Activated CD8-positive, alpha-beta memory T cell treated with anti-CD3 and anti-CD28 coated beads, Interleukin-2, amount 10 ng/mL, durations not matched to agents 7 days and 5 days (primary cell): Measurements from ENCODE around the gene JMJD1C. TPM values are rescaled to one million over a fixed set of nuclear protein-coding genes. Genes with fewer than 3 reads are reported as not detected.

Experiments
- ATAC-seq: fragments of 150-1000 bp; cut with Tn5 transposase; one replicate; pipeline ENCODE4 v1.10.0; 2021; ENCODE audit warnings: moderate library complexity
- CTCF ChIA-PET: fragments of 350-600 bp; sonication (Branson Sonifier 250); formaldehyde crosslinking; loops from one replicate; lab custom pipeline; 2021; ENCODE audit warnings: antibody characterized with exemption; lab: Charles Lee
- DNase-seq: peaks from one replicate; pipeline ENCODE4 v3.0.0-alpha.2; 2020
- H3K27ac Mint-ChIP-seq: one replicate; pipeline ENCODE4 v1.8.0; 2021; ENCODE audit warnings: mild to moderate bottlenecking, mixed read lengths
- H3K27me3 Mint-ChIP-seq: one replicate; pipeline ENCODE4 v1.8.0; 2021; ENCODE audit warnings: mixed read lengths
- H3K36me3 Mint-ChIP-seq: one replicate; pipeline ENCODE4 v1.8.0; 2021; ENCODE audit warnings: mild to moderate bottlenecking, mixed read lengths
- H3K4me1 Mint-ChIP-seq: one replicate; pipeline ENCODE4 v1.8.0; 2021; ENCODE audit warnings: mixed read lengths
- H3K4me3 Mint-ChIP-seq: one replicate; pipeline ENCODE4 v1.8.0; 2021; ENCODE audit warnings: mild to moderate bottlenecking, moderate library complexity, mixed read lengths
- H3K9me3 Mint-ChIP-seq: one replicate; pipeline ENCODE4 v1.8.0; 2022; ENCODE audit warnings: low read depth, mixed read lengths
- total RNA-seq, 2 experiments: library from RNA; stranded (reverse); gene quantifications; one replicate each; pipeline ENCODE4 v1.2.3, GENCODE V29; 2021

Gene JMJD1C
- total RNA-seq, 2 experiments from 2014 or later = 55.7 to 87.6 TPM

DNA sequence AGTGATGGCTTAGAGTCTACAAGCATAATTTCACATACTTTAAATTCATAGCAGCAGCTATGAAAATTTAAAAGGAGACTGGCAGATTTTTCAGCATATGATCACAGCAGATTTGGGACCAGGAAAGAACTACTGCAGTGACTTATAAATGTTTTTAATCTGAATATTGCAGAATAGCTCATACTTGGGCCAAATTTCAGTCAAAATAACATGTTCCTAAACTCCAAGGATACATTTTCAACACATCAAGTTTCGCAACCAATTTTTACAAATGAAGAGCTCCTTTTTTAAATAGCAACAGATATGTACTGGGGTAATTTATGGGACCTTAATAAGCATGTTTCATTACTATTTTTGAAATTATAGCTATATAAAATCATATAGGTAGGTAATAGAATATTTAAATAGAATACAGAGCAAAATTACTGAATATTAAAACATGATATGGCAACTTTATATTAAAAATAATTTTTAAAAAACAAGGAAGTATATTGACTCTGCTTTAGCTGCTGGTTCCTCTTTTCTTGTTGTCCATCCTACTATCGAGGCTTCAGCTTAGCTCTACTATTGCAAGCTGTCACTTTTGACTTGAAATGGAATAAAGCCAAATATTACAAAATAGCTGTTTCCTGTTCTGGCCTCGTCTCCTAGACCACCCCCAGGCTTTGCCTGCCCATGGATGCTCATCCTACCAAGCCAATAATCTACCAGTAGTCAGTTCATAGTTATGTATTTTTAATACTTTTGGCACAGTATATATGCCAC, 209.6 kb downstream of the JMJD1C start:
- CTCF ChIA-PET = interaction anchor here (1.2 to 2.6 kb wide), 2 partner anchors 11 to 12 kb away, joined by 4 to 12 read pairs; no protein-coding TSS in a partner anchor
- Mint-ChIP-seq H3K4me3 (no peak overlapping the region), H3K9me3 (peaks cover 2% of the 10 kb centered on the region), H3K27me3 (no peaks in the 10 kb centered on the region), H3K36me3 (peaks cover 57% of the 10 kb centered on the region), H3K4me1 (peaks cover 51% of the 10 kb centered on the region), H3K27ac (no peak overlapping the region)
- ATAC-seq = no peak
- DNase-seq = no peak

DNA sequence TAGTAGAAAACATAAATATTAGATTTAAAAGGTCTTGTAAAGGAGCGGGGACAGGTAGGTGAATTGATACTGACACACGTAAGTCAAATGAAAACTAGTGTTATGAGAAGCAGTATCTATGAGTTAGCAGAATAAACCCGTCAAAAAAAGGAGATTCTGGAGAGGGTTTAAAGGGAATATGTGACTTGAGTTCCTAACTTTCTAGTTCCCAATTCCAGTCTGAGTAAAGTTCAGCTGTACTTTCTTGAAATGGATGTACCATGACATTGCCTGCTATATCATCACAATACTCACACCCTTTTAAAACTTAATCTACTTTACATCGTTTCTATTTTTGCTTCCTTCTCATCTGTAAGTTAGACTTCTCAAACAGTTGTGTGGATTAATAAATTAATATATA, 210.5 kb downstream of the JMJD1C start:
- CTCF ChIA-PET = interaction anchor here (1.2 to 2.6 kb wide), 2 partner anchors 11 to 12 kb away, joined by 4 to 12 read pairs; no protein-coding TSS in a partner anchor
- DNase-seq (no peak), ATAC-seq (no peak)
- Mint-ChIP-seq H3K9me3 (peaks cover 2% of the 10 kb centered on the region), H3K4me3 (no peak overlapping the region), H3K36me3 (peaks cover 51% of the 10 kb centered on the region), H3K27me3 (no peaks in the 10 kb centered on the region), H3K27ac (no peak overlapping the region), H3K4me1 (peaks cover 46% of the 10 kb centered on the region)

DNA sequence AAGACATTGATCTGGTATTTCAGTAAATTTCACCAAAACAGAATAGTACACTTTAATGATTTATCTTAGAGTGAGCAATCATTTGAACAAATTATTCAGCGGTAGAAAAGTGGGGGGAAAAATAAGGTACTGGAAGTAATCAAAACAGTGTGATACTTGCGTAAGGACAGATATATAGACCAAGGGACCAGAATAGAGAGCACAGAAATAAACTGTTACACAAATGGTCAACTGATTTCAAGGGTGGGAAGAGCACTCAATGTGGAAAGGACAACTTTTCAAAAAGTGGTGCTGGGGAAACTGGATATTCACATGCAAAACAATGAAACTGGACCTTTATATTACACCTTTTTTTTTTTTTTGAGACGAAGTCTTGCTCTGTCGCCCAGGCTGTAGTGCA, 212.7 kb downstream of the JMJD1C start:
- H3K4me1 Mint-ChIP-seq = peaks cover 25% of the 10 kb centered on the region
- H3K9me3 Mint-ChIP-seq = peaks cover 2% of the 10 kb centered on the region
- no peaks in the 10 kb centered on the region for H3K27me3 Mint-ChIP-seq
- CTCF ChIA-PET = interaction anchor here (1.0 kb wide), 1 partner anchor 28 kb away, joined by 3 read pairs; no protein-coding TSS in a partner anchor
- ATAC-seq (no peak), DNase-seq (no peak)
- H3K36me3 Mint-ChIP-seq = peaks cover 42% of the 10 kb centered on the region
- H3K27ac Mint-ChIP-seq = no peak overlapping the region
- H3K4me3 Mint-ChIP-seq = no peak overlapping the region

DNA sequence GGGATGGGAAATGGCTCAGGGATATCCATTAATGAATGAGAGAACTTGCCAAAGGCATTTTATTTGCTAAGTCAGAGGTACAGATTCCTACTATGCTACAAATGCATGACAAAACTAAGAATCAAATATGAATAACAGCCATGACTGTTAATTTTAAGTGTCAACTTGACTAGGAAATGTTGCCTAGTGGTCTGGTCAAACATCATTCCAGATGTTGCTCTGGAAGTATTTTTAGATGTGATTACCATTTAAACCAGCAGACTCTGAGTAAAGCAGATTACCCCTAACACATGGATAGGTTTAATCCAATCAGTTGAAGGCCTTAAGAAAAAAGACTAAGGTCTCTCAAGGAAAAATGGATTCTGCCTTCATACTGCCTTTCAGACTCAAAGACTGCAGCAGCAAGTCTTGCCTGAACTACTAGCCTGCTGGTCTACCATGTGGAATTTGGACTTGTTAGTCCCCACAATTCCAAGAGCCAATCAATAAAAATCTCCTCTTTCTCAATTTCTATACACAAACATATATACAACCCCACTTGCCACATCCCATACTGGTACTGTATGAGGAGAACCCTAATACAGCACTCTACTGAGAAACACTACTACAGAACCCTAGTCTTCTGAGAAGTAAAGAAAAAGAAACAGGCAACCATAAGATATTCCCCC, 213.5 kb downstream of the JMJD1C start:
- Mint-ChIP-seq H3K27me3 (no peaks in the 10 kb centered on the region), H3K4me3 (no peak overlapping the region), H3K27ac (no peak overlapping the region), H3K9me3 (peaks cover 2% of the 10 kb centered on the region), H3K4me1 (peaks cover 21% of the 10 kb centered on the region), H3K36me3 (peaks cover 43% of the 10 kb centered on the region)
- ATAC-seq (no peak), DNase-seq (no peak)
- CTCF ChIA-PET = interaction anchor here (1.0 kb wide), 1 partner anchor 27 kb away, joined by 3 read pairs; no protein-coding TSS in a partner anchor

GRCh38 chr10:63250032-63250431, 215.7 kb downstream of the JMJD1C start:
- H3K4me1 Mint-ChIP-seq = peaks cover 27% of the 10 kb centered on the region
- no peak overlapping the region for H3K4me3 Mint-ChIP-seq
- H3K36me3 Mint-ChIP-seq = peaks cover 48% of the 10 kb centered on the region
- no peak for ATAC-seq
- H3K27ac Mint-ChIP-seq = no peak overlapping the region
- no peak for DNase-seq
- CTCF ChIA-PET = interaction anchor here (0.7 kb wide), 1 partner anchor 104 kb away, joined by 3 read pairs; no protein-coding TSS in a partner anchor
- H3K27me3 Mint-ChIP-seq = no peaks in the 10 kb centered on the region
- H3K9me3 Mint-ChIP-seq = peaks cover 6% of the 10 kb centered on the region

DNA sequence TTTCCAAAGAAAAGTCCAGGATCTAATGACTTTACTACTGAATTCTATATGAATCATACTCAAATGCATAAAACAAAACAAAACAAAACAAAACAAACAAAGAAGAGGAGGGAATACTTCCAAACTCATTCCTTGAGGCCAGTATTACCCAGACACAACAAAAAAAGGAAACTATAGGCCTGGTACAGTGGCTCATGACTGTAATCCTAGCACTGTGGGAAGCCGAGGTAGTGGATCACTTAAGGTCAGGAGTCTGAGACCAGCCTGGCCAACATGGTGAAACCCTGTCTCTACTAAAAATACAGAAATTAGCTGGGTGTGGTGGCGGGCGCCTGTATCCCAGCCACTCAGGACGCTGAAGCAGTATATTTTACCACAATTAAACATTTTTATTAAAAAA, 218.0 kb downstream of the JMJD1C start:
- H3K4me1 Mint-ChIP-seq = peaks cover 37% of the 10 kb centered on the region
- H3K36me3 Mint-ChIP-seq = peaks cover 46% of the 10 kb centered on the region
- peaks cover 6% of the 10 kb centered on the region for H3K9me3 Mint-ChIP-seq
- DNase-seq (no peak), ATAC-seq (no peak)
- H3K4me3 Mint-ChIP-seq = no peak overlapping the region
- CTCF ChIA-PET = interaction anchor here (0.7 kb wide), 1 partner anchor 248 kb away, joined by 3 read pairs; no protein-coding TSS in a partner anchor
- no peaks in the 10 kb centered on the region for H3K27me3 Mint-ChIP-seq
- no peak overlapping the region for H3K27ac Mint-ChIP-seq

DNA sequence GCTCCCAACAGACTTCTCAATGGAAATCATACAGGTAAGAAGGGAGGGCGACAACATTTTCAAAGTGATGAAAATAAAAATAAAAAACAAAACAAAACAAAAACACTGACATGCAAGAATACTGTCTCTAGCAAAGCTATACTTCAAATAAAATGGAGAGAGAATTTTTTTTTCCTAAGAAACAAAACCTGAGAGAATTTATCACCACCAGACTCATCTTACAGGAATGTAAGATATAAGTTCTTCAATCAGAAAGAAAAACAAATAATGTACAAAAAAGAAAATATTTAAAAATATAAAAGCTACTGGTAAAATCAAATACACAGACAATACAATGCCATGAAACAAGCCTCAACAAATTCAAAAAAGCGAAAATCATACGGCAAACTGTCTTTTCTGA, 219.4 kb downstream of the JMJD1C start:
- no peak overlapping the region for H3K4me3 Mint-ChIP-seq
- H3K4me1 Mint-ChIP-seq = peaks cover 43% of the 10 kb centered on the region

DNA sequence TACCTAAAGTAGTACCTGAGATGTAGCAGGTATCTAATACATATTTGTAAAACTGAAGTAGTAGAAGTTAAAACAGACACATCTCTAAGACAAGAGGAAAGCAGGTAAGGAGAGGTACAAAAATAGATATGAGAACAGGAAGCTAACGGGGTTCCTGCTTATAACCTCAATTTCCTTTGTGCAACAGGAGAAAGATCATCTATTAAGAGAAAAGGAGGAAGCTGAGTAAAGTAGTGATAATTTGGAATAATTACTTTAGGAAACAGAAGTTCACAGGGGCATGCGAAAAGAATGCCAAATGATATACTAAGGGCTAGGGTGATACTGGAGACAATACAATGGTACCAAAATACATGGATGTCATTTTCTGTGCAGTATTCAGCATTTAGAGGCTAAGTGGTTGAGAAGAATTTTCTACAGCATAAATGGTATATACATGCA, 223.9 kb downstream of the JMJD1C start:
- CTCF ChIA-PET = interaction anchor here (1.2 to 4.0 kb wide), 2 partner anchors 15 to 20 kb away, joined by 4 to 12 read pairs; no protein-coding TSS in a partner anchor
- Mint-ChIP-seq H3K4me1 (peaks cover 74% of the 10 kb centered on the region), H3K27me3 (no peaks in the 10 kb centered on the region), H3K9me3 (peaks cover 2% of the 10 kb centered on the region), H3K27ac (peak overlapping the region; percentile 88), H3K4me3 (peak overlapping the region; percentile 72), H3K36me3 (peaks cover 38% of the 10 kb centered on the region)
- DNase-seq = no peak
- ATAC-seq = peak; percentile 49

More for the DNA sequence above, 219.4 kb downstream of the JMJD1C start:
- Mint-ChIP-seq H3K9me3 (peaks cover 4% of the 10 kb centered on the region), H3K27ac (peak overlapping the region; percentile 21), H3K36me3 (peaks cover 39% of the 10 kb centered on the region), H3K27me3 (no peaks in the 10 kb centered on the region)
- no peak for DNase-seq
- no peak for ATAC-seq
- CTCF ChIA-PET = interaction anchor here (0.9 to 1.0 kb wide), 3 partner anchors 10 to 16 kb away, joined by 3 read pairs; no protein-coding TSS in a partner anchor

DNA sequence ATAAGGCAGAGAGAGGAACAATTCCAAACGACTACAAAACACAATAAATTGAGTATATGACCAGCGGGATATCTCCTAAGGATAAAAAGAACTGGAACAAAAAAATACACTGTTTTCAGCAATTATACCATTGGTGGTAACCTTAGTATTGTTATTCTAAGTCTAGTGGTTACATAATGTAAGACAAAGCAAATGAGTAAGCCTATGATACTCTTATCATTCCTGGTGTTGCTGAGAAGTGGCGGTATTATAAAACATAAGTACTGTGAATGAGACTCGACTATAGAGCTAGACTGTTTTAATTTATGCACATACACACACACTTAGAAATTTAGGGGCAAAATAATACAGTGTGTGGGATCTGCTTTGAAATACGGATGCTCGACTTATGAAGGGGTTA, 225.0 kb downstream of the JMJD1C start:
- H3K4me3 Mint-ChIP-seq = peak overlapping the region; percentile 57
- H3K4me1 Mint-ChIP-seq = peaks cover 71% of the 10 kb centered on the region
- no peaks in the 10 kb centered on the region for H3K27me3 Mint-ChIP-seq
- H3K36me3 Mint-ChIP-seq = peaks cover 29% of the 10 kb centered on the region
- peak overlapping the region; percentile 70 for H3K27ac Mint-ChIP-seq
- peaks cover 2% of the 10 kb centered on the region for H3K9me3 Mint-ChIP-seq
- CTCF ChIA-PET = interaction anchor here (1.2 kb wide), 1 partner anchor 19 kb away, joined by 4 read pairs; no protein-coding TSS in a partner anchor
- no peak for DNase-seq
- ATAC-seq = no peak

DNA sequence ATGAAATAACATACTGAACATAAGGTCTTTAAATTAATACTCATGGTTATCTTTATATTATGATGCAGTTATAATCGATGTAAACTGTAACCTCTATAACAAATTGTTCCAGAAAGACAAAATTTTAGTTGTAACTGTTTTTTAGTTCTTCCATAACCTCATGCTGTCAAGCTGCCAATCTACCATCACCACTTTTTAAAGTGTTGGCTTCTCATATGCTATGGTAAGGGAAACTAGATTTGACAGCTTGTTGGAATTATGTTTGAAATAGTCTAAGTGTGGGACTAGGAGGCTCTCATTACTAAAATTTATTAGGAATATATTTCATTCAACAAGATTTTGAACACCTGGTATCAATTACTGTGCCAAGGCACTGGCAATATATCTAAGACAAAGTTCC, 227.3 kb downstream of the JMJD1C start:
- no peaks in the 10 kb centered on the region for H3K27me3 Mint-ChIP-seq
- no peak overlapping the region for H3K4me3 Mint-ChIP-seq
- no peak for DNase-seq
- peaks cover 66% of the 10 kb centered on the region for H3K4me1 Mint-ChIP-seq
- no peak for ATAC-seq
- peaks cover 17% of the 10 kb centered on the region for H3K36me3 Mint-ChIP-seq
- no peak overlapping the region for H3K27ac Mint-ChIP-seq
- CTCF ChIA-PET = interaction anchor here (1.2 kb wide), 1 partner anchor 226 kb away, joined by 3 read pairs; no protein-coding TSS in a partner anchor
- no peaks in the 10 kb centered on the region for H3K9me3 Mint-ChIP-seq

GRCh38 chr10:63237396-63237795, 228.4 kb downstream of the JMJD1C start:
- Mint-ChIP-seq H3K36me3 (peaks cover 19% of the 10 kb centered on the region), H3K9me3 (no peaks in the 10 kb centered on the region), H3K27me3 (no peaks in the 10 kb centered on the region), H3K4me3 (no peak overlapping the region), H3K4me1 (peaks cover 63% of the 10 kb centered on the region), H3K27ac (peak overlapping the region; percentile 60)
- CTCF ChIA-PET = interaction anchor here (1.4 to 2.0 kb wide), 4 partner anchors 9 to 392 kb away, joined by 3 to 10 read pairs (median 4); no protein-coding TSS in a partner anchor
- ATAC-seq = no peak
- no peak for DNase-seq

DNA sequence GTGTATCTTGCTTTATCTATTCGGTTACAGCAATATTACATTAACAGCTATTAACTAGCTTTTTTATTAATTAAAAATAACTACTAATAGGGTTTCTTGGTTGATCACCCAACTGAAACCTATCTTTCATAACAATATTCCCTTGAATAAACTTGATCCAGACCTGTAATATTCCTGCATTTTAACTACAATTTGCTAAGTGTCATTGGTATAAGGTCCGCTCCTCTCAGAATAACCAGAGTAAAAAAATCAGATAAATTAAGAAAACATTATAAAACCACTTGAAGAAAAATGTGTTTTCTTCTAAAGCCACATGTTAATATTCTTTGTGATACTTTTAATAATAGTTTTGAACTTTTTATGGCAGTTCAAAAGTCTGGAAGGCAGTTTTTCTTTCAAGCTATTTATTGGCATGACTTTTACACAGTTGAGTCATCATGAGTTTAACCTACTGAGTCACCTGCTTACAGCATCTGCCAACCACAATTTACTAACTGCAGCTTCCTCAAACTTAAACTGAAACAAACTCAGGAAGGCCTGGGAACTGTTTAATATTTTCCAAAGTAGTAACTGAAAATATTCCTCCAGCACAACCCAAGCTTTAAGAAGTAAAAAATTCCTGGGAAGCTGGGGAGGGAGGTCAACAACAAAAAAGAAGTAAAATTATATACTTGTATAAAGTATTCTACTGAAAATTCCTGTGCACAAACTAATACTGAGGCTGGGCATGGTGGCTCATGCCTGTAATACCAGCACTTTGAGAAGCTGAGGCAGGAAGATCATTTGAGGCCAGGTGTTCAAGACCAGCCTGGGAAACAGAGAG, 229.5 kb downstream of the JMJD1C start:
- peak; percentile 93 for ATAC-seq
- Mint-ChIP-seq H3K4me1 (peaks cover 55% of the 10 kb centered on the region), H3K27ac (peak overlapping the region; percentile 77), H3K36me3 (peaks cover 21% of the 10 kb centered on the region), H3K4me3 (no peak overlapping the region), H3K9me3 (no peaks in the 10 kb centered on the region), H3K27me3 (no peaks in the 10 kb centered on the region)
- peak; percentile 60 for DNase-seq
- CTCF ChIA-PET = interaction anchor here (0.9 to 2.0 kb wide), 7 partner anchors 8 to 483 kb away, joined by 3 to 10 read pairs (median 4); no protein-coding TSS in a partner anchor
